ENCODE results near the gene E2F7. TPM values are rescaled to one million over a fixed set of nuclear protein-coding genes. Genes with fewer than 3 reads are reported as not detected.

E2F7 gene
- 1 to 10 TPM; 3.0 to 5.3 TPM for total RNA-seq

- H3K27ac Mint-ChIP-seq, result peak within 1 kb of the TSS; percentile 44
- DNase-seq (peak; percentile 85), ATAC-seq (peak; percentile 94)
- H3K9me3 Mint-ChIP-seq, result no peaks in the 10 kb centered on the region
- peaks cover 11% of the 10 kb centered on the region for H3K36me3 Mint-ChIP-seq (ENCODE audit: low read depth)
- POLR2A ChIA-PET, result no interaction called here
- intact Hi-C loops (cut with micrococcal nuclease), result no loop called here
- CTCF ChIA-PET, result no interaction called here
- H3K27me3 Mint-ChIP-seq, result peaks cover 45% of the 10 kb centered on the region
- TF ChIP-seq CTCF (IDR thresholded peaks at IDR 0.05), result no peak
- H3K4me1 Mint-ChIP-seq (ENCODE audit: low read depth), result peaks cover 9% of the 10 kb centered on the region
- peak within 1 kb of the TSS; percentile 75 for H3K4me3 Mint-ChIP-seq
Measured at GRCh38 chr12:77065361-77066204, at the start of gene E2F7. TSS of gene E2F7 (minus strand) at chr12:77065569. CDS start at chr12:77064635, 934 bp downstream.

GRCh38 chr12:77113971-77114370 is 48.6 kb upstream of the E2F7 start:
- H3K9me3 Mint-ChIP-seq, result peaks cover 1% of the 10 kb centered on the region
- POLR2A ChIA-PET, result no interaction called here

GRCh38 chr12:77108707-77109106 is 43.3 kb upstream of the E2F7 start:
- intact Hi-C loops (cut with micrococcal nuclease), result no loop called here
- H3K27me3 Mint-ChIP-seq, result no peaks in the 10 kb centered on the region
- no peak for TF ChIP-seq CTCF (IDR thresholded peaks at IDR 0.05)
- CTCF ChIA-PET, result interaction anchor here (0.7 to 1.3 kb wide), 2 partner anchors 12 to 59 kb away, joined by 3 read pairs; no protein-coding TSS in a partner anchor
- H3K27ac Mint-ChIP-seq, result no peak overlapping the region
- no peak overlapping the region for H3K4me3 Mint-ChIP-seq
- DNase-seq (no peak), ATAC-seq (no peak)
- peaks cover 1% of the 10 kb centered on the region for H3K9me3 Mint-ChIP-seq
- no peaks in the 10 kb centered on the region for H3K36me3 Mint-ChIP-seq (ENCODE audit: low read depth)
- H3K4me1 Mint-ChIP-seq (ENCODE audit: low read depth), result no peaks in the 10 kb centered on the region
- POLR2A ChIA-PET, result no interaction called here

More at GRCh38 chr12:77113971-77114370, 48.6 kb upstream of the E2F7 start:
- Mint-ChIP-seq H3K4me3 (no peak overlapping the region), H3K4me1 (ENCODE audit: low read depth) (no peaks in the 10 kb centered on the region), H3K27me3 (no peaks in the 10 kb centered on the region), H3K27ac (no peak overlapping the region), H3K36me3 (ENCODE audit: low read depth) (no peaks in the 10 kb centered on the region)
- CTCF ChIA-PET, result no interaction called here
- intact Hi-C loops (cut with micrococcal nuclease), result no loop called here
- no peak for TF ChIP-seq CTCF (IDR thresholded peaks at IDR 0.05)
- ATAC-seq (no peak), DNase-seq (no peak)

GRCh38 chr12:77107121-77107520 is 41.8 kb upstream of the E2F7 start:
- no peak for DNase-seq
- ATAC-seq, result no peak
- Mint-ChIP-seq H3K27ac (no peak overlapping the region), H3K27me3 (no peaks in the 10 kb centered on the region), H3K36me3 (ENCODE audit: low read depth) (no peaks in the 10 kb centered on the region), H3K4me3 (no peak overlapping the region), H3K9me3 (peaks cover 1% of the 10 kb centered on the region), H3K4me1 (ENCODE audit: low read depth) (no peaks in the 10 kb centered on the region)
- ChIA-PET CTCF (interaction anchor here (1.3 kb wide), 1 partner anchor 9 kb away, joined by 3 read pairs; no protein-coding TSS in a partner anchor), POLR2A (no interaction called here)
- intact Hi-C loops (cut with micrococcal nuclease), result no loop called here
- TF ChIP-seq CTCF (IDR thresholded peaks at IDR 0.05), result no peak

- Mint-ChIP-seq H3K4me3 (no peak overlapping the region), H3K4me1 (ENCODE audit: low read depth) (no peaks in the 10 kb centered on the region), H3K27me3 (no peaks in the 10 kb centered on the region), H3K27ac (no peak overlapping the region), H3K36me3 (ENCODE audit: low read depth) (no peaks in the 10 kb centered on the region), H3K9me3 (no peaks in the 10 kb centered on the region)
- DNase-seq (no peak), ATAC-seq (no peak)
- TF ChIP-seq CTCF (IDR thresholded peaks at IDR 0.05), result no peak
- CTCF ChIA-PET, result no interaction called here
- intact Hi-C loops (cut with micrococcal nuclease), result no loop called here
- POLR2A ChIA-PET, result no interaction called here
Measured at GRCh38 chr12:77104792-77105191, 39.4 kb upstream of the E2F7 start.
